Breast epithelium (tissue), 3 donors: ENCODE measurements around the gene SPTA1.

ENCODE experiments used
- POLR2A ChIP-seq: fragments of 450-650 bp; IDR thresholded peaks from one replicate; pipeline ENCODE4 v1.6.1; 2016; ENCODE audit warnings: antibody characterized with exemption, mild to moderate bottlenecking, moderate library complexity
- POLR2AphosphoS5 ChIP-seq, 3 donors: sonication (generic); formaldehyde crosslinking; IDR thresholded peaks; one replicate each; pipeline ENCODE4 v1.6.1; 2017; ENCODE audit warnings: antibody characterized with exemption in 3 of 3

DNA sequence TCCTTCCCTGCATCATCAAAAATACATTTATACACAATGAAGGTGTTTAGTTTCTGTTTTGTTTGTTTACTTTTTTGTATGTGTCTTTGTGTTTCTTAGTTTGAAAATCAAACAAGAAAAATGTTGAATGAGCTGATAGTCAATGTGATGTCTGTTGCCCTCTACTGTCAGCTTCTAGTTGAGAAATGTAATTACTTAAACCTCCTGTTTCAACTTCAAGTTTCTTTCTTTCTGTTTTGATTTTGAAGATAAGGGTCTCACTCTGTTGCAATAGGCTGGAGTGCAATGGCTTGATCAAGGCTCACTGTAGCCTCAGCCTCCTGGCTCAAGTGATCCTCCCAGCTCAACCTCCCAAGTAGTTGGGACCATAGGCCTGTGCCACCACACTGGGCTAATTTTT, 37.5 kb downstream of the SPTA1 start:
- TF ChIP-seq POLR2A: no peak
- TF ChIP-seq POLR2AphosphoS5 (IDR thresholded peaks at IDR 0.05): no peak
